ENCODE results near the gene RNF141. TPM values are rescaled to one million over a fixed set of nuclear protein-coding genes. Genes with fewer than 3 reads are reported as not detected.

The RNF141 gene
- total RNA-seq, 1 donor from 2014 or later, result 10.9 TPM

- no peaks in the 10 kb centered on the region for H3K27me3 ChIP-seq
- no peaks in the 10 kb centered on the region for H3K9me3 ChIP-seq
- H3K4me3 ChIP-seq, result no peak overlapping the region
- intact Hi-C loops (cut with DNase I), result no loop called here
- peaks cover 0 to 8% of the 10 kb centered on the region in 2 donors for H3K4me1 ChIP-seq
- H3K36me3 ChIP-seq, result peaks cover 0 to 25% of the 10 kb centered on the region in 2 donors
- H3K27ac ChIP-seq, result no peak overlapping the region
- no peak for TF ChIP-seq CTCF (IDR thresholded peaks at IDR 0.05)
- no peak for DNase-seq (ENCODE audit: low spot score in 2 of 2)
Measured at GRCh38 chr11:10561947-10562346, 21.0 kb upstream of the RNF141 start.

- H3K27ac ChIP-seq, result no peak overlapping the region
- TF ChIP-seq CTCF (IDR thresholded peaks at IDR 0.05), result no peak
- intact Hi-C loops (cut with DNase I), result no loop called here
- no peak overlapping the region for H3K4me3 ChIP-seq
- DNase-seq (ENCODE audit: low spot score in 2 of 2), result no peak
- H3K27me3 ChIP-seq, result no peaks in the 10 kb centered on the region
- peaks cover 0 to 6% of the 10 kb centered on the region in 2 donors for H3K4me1 ChIP-seq
- H3K9me3 ChIP-seq, result no peaks in the 10 kb centered on the region
- H3K36me3 ChIP-seq, result peaks cover 0 to 27% of the 10 kb centered on the region in 2 donors
Measured at GRCh38 chr11:10561043-10561818, 20.2 kb upstream of the RNF141 start.

GRCh38 chr11:10558288-10558687, 17.3 kb upstream of the RNF141 start:
- Histone ChIP-seq H3K27ac (no peak overlapping the region), H3K4me1 (no peaks in the 10 kb centered on the region), H3K36me3 (peaks cover 0 to 27% of the 10 kb centered on the region in 2 donors), H3K27me3 (no peaks in the 10 kb centered on the region), H3K4me3 (no peak overlapping the region), H3K9me3 (no peaks in the 10 kb centered on the region)
- intact Hi-C loops (cut with DNase I), result no loop called here
- TF ChIP-seq CTCF (IDR thresholded peaks at IDR 0.05), result no peak
- DNase-seq (ENCODE audit: low spot score in 2 of 2), result no peak

DNA sequence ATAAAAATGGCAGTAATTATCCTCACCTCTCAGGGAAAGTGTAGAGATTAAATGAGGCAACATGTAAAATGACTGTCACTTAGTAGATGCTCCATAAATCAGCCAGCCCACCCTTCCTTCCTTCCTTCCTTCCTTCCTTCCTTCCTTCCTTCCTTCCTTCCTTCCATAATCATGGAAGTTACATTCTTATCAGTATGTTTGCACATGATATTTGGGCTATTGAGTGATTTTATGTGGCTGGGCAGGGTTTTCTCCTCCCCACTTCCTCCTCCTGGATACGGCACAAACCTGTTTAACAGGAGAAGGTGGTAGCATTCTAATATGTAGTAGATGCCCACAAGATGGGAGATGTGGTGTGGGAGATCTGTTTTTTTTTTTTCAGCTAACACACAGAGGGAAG, 15.6 kb upstream of the RNF141 start:
- Histone ChIP-seq H3K27ac (no peak overlapping the region), H3K4me3 (no peak overlapping the region), H3K9me3 (no peaks in the 10 kb centered on the region), H3K4me1 (no peaks in the 10 kb centered on the region), H3K27me3 (no peaks in the 10 kb centered on the region), H3K36me3 (peaks cover 0 to 21% of the 10 kb centered on the region in 2 donors)
- intact Hi-C loops (cut with DNase I), result no loop called here
- DNase-seq (ENCODE audit: low spot score in 2 of 2), result no peak
- TF ChIP-seq CTCF (IDR thresholded peaks at IDR 0.05), result no peak

- no peak for TF ChIP-seq CTCF (IDR thresholded peaks at IDR 0.05)
- Histone ChIP-seq H3K27me3 (no peaks in the 10 kb centered on the region), H3K4me1 (no peaks in the 10 kb centered on the region), H3K36me3 (peaks cover 0 to 1% of the 10 kb centered on the region in 2 donors), H3K4me3 (no peak overlapping the region), H3K9me3 (no peaks in the 10 kb centered on the region), H3K27ac (no peak overlapping the region)
- intact Hi-C loops (cut with DNase I), result no loop called here
- DNase-seq (ENCODE audit: low spot score in 2 of 2), result no peak
Measured at GRCh38 chr11:10551845-10552352, 10.9 kb upstream of the RNF141 start.

Measured in ascending aorta (tissue), 2 donors.